Measurements from ENCODE around the gene GBP6.
"Not testable (repeated sequence)": the region's sequence is repeated elsewhere in the genome, so short reads cannot be mapped to it uniquely, and the experiment has no call there.

The GBP6 gene

DNA sequence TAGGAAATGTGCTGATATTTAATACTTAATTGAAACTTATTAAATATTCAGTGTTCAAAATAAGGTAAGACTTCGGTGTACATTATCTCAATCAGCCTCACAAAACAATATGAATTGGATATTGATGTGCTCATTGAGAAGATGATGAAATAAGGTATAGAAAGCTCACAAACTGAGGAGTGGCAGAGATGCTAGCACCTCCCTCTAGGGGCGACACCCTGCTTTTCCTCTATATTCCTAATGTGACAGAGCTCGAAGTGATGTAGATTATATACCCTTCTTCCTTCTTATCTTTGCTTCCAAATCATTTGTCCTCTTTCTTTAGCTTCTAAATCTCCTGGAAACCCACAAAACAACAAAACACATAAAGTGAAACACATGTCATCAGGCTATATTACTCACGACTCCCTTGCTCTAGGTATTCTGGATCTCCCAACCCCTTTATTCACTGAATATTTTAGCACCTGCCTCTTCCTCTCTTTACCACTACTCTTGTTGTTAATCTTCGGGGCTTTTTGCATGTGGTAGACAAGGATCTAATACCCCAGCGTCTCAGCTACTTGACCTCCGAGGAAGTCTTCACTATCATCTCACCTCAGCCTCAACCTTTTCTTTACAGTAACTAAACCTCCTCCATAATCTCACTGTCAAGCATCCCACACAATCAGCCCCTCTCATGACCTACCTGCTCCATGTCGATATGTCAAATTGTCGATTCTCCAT lies 70.4 kb downstream of the GBP6 start:
- H4K8ac ChIP-seq (ENCODE audit: low read depth, low read length); H3K23ac ChIP-seq (ENCODE audit: low read length); DNase-seq; H3K18ac ChIP-seq (ENCODE audit: low read length); H3K9ac ChIP-seq (ENCODE audit: low read length); H2BK120ac ChIP-seq (ENCODE audit: insufficient read depth, low read length, poor library complexity); H4K12ac ChIP-seq (ENCODE audit: low read depth, low read length); H2BK12ac ChIP-seq (ENCODE audit: low read length); H3K14ac ChIP-seq (ENCODE audit: low read length); H3K79me2 ChIP-seq (ENCODE audit: control insufficient read depth, insufficient read depth, low read length, poor library complexity); H3K27me3 ChIP-seq (ENCODE audit: insufficient read depth, low read length); H3K4me2 ChIP-seq (ENCODE audit: low read length); H2AK5ac ChIP-seq (ENCODE audit: low read length); H3K4me3 ChIP-seq (ENCODE audit: low read depth, low read length); H4K91ac ChIP-seq (ENCODE audit: low read depth, low read length); H3K27ac ChIP-seq (ENCODE audit: low read depth, low read length); H2AFZ ChIP-seq (ENCODE audit: insufficient read depth, low read length, poor library complexity); H3K79me1 ChIP-seq (ENCODE audit: low read length); H3K4me1 ChIP-seq (ENCODE audit: control insufficient read depth in 1 of 2, insufficient read depth in 2 of 2, low read length in 2 of 2); H3K9me3 ChIP-seq (ENCODE audit: insufficient read depth, low read depth, low read length); H3K36me3 ChIP-seq (ENCODE audit: control insufficient read depth in 1 of 2, insufficient read depth in 2 of 2, low read length in 2 of 2); H3K4ac ChIP-seq (ENCODE audit: low read depth, low read length); H2BK5ac ChIP-seq (ENCODE audit: low read depth, low read length, poor library complexity): not testable (repeated sequence)
- no CpG with 5 or more reads among the region's 9 CpGs for WGBS (ENCODE audit: extremely low coverage, insufficient coverage, insufficient read length)

Measured in trophoblast cell (in vitro differentiated cells and primary cell).